Activated CD4-positive, alpha-beta T cell treated with anti-CD3 and anti-CD28 coated beads, Interleukin-2, amount 50 U/mL, for 24 hours (primary cell): ENCODE data around the gene NCOA5.
A peak's percentile ranks its signal among the peaks of the same experiment; 100 is the strongest.

Source experiments
- DNase-seq, 2 donors: peaks; one replicate each; pipeline ENCODE4 v3.0.0-alpha.2; 2020; ENCODE audit warnings: low read depth in 1 of 2, low spot score in 1 of 2

Gene NCOA5

DNA sequence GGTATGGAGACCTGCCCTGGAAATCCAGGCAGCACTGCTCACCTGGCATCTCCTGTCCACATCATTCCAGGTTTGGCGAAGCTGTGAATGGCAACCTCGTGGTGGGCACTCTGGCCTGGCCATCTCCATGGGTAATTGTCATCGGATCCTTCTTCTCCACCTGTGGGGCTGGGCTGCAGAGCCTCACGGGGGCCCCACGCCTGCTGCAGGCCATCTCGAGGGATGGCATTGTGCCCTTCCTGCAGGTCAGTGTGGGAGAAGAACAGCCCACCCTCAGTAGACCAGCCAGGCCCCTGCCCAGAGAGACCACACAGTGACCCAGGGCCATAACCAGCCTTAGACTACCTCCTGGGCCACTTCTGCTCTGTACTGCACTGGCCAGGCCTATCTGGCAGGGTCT lies 44.9 kb downstream of the NCOA5 start:
- no peak for DNase-seq

DNA sequence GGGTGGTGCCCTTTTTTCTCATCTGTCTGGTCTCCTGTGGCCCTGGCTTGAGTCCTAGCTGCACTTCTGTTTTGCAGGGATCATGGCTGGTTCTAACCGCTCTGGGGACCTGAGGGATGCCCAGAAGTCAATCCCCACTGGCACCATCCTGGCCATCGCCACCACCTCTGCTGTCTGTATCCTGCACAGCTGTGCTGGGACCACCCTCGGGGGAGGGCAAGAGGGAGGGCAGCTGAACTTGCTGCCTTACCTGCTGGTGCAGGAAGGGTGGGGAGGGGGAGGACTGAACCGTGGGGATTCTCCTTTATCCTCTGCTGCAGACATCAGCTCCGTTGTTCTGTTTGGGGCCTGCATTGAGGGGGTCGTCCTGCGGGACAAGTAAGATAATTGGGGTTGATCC lies 46.2 kb downstream of the NCOA5 start:
- no peak for DNase-seq

DNA sequence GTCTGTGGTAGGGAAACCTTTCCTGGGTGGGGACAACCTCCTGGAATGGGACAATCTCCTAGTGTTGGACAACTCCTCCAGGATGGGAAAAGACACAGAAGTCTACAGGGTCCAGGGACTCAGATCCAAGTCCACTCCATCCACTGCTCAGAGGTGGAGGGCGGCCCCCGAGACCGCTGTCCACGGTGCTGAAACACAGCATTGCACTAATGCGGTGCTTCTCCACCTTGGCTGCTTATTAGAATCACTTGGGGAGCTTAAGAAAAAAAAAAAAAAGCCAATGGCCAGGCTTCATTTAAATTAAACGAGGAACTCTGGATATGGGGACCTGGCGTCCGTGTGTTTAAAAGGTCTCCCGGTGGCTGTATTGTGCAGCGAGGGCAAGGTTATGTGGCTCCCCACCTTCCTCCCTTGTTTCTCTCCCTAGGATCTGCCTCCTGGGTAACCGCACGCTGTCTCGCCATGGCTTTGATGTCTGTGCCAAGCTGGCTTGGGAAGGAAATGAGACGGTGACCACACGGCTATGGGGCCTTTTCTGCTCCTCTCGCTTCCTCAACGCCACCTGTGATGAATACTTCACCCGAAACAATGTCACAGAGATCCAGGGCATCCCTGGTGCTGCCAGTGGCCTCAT lies 48.7 kb downstream of the NCOA5 start:
- DNase-seq: no peak

DNA sequence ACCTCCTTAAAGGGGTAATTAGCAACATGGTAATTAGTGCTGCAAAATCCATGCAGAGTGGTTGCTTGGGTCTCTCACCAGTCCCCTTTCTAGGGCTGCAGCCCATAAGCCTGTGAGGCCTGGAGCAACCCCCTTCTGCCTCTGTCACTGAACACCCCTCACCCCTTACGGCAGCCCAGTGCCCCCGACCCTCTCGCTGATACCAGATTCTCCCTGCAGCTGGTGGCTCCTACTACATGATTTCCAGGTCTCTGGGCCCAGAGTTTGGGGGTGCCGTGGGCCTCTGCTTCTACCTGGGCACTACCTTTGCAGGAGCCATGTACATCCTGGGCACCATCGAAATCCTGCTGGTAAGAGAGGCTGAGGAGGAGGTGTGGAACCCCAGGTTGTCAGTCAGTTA lies 52.7 kb downstream of the NCOA5 start:
- DNase-seq: no peak

DNA sequence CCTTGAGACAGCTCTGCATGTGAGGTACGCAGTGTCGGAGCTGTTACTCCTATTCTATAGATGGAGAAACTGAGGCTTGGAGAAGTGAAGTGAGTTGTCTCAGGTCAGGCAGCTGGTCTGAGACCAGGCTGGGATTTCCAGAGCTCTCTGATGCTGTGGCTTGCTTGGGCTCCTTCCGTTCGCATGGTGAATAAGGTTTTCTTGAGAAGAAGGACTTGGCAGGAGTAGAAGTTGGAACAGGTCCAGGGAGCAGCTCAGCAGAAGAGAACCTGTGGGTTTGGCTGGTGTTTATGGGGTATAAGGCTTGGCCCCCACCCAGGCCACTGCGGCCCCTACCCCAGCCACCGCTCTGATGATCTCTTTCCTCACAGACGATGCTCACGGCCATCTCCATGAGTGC lies 53.4 kb downstream of the NCOA5 start:
- DNase-seq: no peak

DNA sequence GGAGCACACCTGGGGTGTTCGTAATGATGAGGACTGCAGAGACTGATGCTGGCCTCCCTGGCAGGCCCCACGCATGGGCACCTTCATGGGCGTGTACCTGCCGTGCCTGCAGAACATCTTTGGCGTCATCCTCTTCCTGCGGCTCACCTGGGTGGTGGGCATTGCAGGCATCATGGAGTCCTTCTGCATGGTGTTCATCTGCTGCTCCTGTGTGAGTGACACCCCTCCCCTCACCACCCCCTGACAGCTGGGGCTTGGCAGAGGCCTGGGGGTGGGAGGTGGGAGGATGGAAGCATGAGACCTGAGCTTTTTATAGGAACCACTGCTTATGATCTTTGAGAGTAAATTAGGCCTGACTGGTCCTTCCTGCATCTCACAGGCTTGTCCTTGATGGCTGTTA lies 54.0 kb downstream of the NCOA5 start:
- no peak for DNase-seq

DNA sequence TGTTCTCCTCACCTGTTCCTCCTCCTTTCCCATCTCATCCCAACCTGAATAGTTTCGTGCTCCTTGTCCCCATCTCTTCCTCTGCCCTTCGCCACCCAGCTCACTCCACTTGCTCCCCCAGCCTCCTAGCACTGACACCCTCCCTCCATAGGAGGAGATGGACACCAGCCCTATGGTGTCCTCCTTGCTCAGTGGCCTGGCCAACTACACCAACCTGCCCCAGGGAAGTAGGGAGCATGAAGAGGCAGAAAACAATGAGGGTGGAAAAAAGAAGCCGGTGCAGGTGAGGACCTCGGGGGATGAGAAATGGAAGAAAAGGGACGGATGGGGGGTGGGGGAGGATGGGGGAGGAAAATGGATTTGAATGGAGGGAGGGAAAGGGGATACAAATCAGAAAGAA lies 54.5 kb downstream of the NCOA5 start:
- no peak for DNase-seq

DNA sequence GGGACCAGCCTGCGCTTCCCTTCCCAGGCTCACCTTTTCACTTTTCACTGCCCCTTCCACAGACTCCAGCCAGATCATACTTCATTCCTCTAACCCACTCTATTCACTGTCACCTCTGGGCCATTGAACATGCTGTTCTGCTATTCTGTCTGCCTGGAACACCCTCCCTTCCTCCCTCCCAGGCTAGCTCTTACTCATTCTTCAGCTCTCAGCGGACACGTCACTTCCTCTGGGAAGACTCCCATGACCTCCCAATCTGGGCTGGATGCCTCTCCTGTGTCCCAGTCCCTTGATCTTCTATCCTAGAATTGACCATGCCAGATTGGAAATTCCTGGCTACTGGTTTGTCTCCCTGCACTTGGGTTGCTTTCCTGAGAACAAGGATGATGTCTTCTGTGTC lies 55.7 kb downstream of the NCOA5 start:
- no peak for DNase-seq

DNA sequence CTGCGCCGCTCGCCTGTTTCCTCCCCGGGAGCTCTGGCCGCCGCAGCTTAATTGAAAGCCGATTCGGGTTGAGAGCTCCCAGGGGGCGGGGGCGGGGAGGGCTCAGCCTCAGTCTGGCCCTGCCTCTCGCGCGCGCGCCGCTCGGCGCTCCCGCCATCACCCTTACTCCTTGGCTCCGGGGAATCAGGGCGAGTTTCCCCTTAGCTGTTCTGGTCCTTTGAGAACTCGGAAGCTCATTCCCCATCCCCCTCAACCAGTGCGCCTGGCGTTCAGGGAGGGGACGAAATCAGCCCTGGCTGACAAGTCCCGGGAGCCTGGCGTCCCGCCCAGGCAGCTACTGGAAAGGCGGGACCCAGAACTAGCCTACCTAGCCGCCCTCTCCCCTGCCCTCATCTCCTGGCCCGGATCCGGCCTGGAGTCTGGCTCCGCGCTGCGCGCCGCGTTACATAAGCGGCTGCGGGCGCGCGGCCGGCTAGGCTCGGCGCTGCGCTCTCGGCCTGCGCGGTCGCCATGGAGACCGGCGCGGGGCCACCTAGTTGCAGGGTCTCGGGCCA lies 58.0 kb downstream of the NCOA5 start:
- no peak for DNase-seq

DNA sequence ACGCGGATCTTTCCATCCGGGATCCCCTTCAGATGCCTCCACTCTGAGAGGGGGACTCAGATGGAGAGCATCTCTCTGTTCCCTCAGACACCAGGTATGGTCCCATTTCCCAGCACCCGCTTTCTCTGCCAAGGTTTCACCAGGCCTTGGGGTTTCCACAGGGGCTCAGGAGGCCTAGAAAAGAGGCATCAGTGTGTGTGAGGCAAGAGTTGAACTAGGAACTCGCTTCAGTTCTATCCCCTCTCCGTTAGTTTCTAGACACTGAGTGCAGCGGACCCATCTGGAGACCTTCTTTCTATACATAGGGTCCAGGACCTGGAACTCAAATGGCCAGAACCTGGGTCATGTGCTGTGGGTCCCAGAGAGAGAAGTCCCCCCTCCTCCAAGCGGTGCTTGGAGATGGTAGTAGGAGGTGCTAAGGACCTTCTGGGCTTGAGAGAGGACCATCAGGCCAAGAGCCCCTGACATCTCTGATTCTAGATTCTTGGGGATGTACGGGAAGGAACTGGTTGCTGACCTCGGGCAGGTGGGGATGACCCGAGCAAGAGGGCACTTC lies 58.7 kb downstream of the NCOA5 start:
- DNase-seq: no peak

DNA sequence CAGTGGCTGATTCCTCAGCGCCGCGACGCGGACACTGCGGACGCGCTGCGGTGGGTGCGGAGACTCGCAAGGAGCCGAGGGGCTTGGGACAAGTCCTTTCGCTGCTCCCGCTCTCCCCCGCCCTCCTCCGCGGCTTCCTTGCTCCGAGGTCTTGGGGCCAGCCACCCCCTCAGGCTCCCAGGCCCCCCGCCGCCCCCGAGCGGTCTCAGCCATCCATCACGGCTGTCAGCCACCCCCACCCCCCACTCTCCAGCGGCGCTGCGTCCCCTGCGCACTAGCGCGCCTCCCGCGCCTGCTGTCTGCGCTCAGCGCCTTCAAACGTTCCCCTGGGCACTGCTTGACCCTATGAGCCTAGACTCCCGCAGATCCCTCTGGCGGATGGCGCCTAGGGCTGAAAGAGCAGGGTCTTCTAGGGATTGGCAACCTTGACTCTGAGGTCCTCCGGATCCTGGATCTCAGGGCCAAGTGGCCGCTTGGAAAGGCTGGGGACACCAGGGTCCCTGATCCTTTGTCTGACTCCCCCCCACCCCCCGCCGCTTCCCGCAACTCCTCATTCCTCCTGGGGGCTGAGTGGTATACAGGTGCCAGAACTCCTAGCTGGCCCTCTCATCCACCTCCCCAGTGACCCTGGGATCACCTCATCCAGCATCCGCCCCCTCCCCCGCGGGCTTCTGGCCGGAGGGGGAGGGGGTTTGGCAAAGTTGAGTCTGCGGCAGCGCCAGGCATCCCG lies 59.3 kb downstream of the NCOA5 start:
- no peak for DNase-seq

DNA sequence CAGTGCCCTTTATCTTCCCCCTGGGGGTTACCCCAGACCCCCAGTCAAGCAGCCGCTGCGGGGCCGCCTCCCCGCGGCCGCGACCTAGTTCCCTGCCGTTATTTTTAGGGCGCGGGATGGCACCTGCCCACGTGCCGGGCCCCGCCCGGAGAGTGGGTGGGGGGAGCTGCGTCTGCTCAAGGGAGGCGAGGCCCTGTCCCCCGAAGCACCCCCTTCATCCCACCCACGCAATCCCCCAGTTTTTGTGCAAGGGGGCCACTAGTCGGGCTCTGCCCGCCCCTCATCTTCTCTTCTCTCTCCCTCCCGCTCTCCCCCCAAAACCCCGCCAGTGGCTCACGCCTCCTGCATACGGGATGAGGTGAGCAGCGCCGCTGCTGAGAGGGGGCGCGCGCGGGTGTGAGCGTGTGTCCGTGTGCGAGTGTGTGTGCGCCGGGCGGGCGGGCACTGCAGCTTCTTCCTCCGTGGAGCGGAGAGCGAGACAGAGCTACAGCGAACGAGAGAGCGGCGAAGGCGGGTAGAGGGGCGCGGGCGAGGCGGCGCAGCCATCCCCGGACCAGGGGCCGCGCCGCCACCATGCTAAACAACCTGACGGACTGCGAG lies 60.9 kb downstream of the NCOA5 start, which contains the start of gene SLC12A5:
TSS of gene SLC12A5 (plus strand) at position 444 of the 600 bp plus-strand sequence. CDS start at position 574, 130 bp downstream.
- no peak for DNase-seq

DNA sequence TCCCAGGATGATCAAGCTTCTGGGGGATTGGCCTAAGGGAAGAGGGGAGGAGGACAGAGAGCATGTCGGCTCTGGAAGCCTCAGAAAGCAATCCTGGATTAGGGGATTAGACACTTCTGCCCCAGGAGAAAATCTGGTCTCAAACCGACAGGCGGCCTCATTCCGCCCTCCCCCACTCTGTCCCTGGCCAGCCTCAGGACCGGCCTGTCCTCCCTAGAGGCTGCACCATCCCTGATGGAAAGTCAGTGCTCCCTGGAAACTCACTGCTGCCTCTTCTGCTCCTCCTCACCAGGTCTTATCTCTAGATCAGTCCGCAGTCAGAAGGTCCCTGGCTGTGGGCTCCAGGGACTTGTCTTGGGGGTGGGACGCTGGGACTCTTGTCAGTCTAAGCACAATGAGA lies 61.7 kb downstream of the NCOA5 start:
- no peak for DNase-seq

DNA sequence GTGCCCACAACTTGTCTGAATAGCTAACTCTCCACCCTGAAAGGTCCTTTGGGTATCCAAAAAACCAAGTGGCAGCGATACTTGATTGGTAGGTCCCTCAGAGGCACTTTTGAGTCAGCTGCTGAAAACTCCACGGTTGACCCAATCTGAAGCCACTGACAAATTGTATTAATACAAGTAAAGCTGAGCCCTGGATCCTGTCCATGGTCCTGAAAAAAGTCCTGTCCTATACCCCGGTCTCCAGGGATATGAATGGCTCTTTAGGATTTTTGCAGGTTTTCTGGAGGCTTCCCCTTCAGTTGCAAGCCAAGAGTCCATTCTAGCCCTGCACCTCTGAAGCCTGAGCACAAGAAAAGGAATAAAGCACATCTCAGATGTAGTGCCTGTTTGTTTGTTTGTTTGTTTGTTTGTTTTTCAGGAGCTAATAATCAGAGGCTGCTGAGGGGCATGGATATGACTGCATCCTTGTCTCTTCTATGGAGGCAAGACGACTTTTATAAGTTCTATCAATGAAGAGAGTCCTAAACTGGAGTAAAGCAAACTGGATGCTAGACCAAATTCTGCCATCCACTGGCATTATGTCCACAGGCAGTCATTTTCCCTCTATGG lies 62.4 kb downstream of the NCOA5 start:
- no peak for DNase-seq

DNA sequence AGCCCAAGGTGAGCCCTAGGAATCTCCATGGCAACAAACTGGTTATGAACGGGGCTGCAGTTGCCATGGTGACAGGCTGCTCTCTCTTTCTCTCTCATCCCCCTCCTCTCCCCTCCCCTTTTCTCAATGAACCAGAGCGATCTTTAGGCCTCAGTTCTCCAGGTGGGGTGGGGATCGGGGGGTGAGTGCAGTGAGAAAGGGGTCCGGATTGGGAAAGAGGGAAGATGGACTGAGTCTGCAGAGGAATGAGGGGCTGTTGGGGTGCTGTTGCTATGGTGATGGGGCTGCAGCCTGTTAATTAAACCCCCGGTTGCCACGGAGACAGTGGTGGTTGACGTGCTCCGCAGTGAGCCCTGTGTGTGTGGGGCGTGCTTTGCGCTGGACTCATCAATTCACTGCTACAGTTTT lies 64.4 kb downstream of the NCOA5 start:
- no peak for DNase-seq

DNA sequence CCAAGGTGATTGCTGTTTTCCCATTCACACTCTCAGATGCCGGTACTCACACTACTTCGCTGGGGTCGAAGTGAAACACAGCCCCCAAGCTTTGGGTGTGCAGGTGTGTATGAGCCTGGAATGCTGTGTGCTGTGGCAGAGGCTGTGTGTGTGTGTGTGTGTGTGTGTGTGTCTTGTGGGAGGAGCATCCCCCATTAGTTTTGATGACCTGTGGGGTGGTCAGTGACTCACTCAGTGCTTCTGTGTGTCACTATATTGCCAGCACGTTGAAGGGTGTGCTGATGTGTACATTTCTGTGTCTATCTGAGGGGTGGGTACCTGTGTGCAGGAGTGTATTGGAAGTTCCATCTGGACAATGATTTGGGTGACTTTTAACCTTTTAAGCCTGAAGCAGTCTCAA lies 65.8 kb downstream of the NCOA5 start:
- no peak for DNase-seq

DNA sequence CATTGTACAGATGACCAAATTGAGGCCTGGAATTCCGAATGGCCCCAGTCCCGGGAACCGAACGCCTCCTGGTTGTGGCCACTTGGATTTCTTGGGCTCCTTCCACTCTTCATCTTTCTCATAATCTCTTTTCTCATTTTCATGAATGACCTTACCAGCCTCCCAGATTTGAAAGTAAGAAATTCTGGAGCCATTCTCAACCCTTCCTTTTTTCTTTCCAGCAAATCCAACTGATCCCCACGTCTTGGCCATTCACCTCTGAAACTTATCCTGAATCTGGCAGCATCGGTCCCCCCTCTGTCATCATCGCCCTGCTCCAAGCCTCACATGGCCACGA lies 66.6 kb downstream of the NCOA5 start:
- DNase-seq: no peak

DNA sequence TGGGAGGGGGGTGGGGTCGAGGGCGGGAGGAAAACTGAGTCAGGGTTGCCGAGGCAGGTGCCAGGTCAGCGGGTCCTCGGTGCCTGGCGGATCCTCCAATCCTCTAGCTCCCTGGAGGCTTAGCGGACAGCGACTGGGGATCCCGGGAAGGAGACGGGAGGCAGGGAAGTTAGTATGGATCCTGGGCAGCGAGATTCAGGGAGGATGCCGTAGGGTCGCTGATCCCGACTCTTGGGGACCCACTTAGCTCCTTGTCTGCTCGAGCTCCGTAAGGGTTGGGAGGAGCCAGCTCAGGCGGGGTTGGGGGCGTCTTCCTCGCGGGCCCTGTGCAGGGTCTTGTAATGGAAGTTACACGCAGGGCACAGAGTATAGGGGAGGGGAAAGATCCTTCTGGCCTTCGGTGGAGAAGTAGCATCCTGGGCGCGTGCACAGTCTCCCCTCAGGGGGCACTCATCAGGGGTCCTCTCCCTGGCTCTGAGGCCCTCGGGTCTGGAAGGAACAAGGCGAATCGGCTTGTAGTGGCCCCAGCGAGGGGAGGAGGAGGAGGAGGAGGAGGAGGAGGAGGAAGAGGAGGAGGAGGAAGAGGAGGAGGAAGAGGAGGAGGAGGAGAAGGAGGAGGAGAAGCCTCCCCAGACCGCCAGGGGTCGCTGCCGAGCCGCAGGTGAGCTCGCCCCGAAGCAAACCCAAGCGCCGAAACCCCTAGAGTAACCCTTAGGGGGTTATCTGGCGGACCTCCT lies 67.2 kb downstream of the NCOA5 start:
- DNase-seq: peak; percentile 48 to 63

DNA sequence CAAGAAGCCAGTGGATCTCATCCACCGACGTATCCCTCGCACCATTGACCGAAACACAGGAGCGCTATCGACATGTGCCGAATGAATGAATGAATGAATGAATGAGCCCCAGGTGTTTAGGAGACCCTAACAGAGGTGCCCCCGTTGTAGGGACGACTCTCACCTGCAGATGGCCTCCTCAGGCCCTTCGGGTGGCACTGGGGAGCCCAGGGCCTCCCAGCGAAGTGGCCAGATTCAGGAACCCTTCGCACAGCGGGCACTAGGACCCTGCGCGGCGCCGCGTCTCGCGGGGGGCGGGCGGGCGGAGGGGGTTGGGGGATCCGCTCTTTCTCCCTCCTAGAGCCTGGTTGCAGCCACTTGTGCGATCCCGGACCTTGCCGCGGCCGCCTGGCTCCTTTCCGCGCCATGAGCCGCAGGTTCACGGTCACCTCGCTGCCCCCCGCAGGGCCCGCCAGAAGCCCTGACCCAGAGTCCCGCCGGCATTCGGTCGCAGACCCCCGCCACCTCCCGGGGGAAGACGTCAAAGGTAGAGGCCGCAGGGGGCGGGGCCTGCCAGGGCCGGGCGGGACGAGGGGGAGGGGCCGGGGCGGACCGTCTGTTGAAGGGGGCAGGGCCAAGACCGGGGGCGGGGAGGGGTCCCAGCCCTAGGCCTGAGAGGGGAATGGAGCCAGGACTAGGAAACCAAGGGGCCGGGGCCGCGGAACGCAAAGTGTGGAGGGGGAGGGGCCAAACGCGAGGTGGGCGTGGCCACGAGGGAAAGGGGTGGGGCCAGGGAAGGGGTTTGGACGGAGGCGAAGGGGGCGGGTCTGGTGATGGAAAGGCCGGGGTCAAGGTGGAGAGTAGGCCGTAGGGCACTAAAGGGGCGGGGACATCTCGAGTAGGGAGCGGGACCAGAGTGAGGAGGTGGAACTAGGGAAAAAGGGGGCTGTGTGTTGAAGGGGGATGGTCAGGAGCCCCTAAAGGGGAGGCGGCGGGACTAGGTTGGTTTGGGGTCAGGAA lies 68.1 kb downstream of the NCOA5 start:
- no peak for DNase-seq

DNA sequence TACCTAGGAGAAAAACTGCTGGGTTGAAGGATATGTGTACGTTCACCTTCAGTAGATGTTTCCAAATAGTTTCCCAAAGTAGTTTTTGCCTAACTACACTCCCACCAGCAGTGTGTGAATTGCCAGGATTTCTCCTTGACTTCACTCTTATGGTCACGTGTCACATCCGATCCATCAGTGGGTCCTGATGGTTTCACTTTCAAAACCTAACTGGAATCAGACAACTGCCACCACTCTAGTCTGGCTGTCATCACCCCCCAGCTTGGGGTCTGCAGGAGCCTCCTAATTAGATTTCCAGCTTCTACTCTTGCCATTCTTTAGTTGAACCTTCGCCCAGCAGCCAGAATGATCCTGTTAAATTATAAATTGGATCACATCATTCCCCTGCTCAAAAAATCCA lies 69.2 kb downstream of the NCOA5 start:
- no peak for DNase-seq
